GDM1 (cell line): ENCODE results near the gene RABGAP1.
"Not testable (repeated sequence)": the region's sequence is repeated elsewhere in the genome, so short reads cannot be mapped to it uniquely, and the experiment has no call there.

Source experiments
- DNase-seq: peaks from one replicate; lab custom pipeline; 2025; lab: John Stamatoyannopoulos, UW

The RABGAP1 gene

DNA sequence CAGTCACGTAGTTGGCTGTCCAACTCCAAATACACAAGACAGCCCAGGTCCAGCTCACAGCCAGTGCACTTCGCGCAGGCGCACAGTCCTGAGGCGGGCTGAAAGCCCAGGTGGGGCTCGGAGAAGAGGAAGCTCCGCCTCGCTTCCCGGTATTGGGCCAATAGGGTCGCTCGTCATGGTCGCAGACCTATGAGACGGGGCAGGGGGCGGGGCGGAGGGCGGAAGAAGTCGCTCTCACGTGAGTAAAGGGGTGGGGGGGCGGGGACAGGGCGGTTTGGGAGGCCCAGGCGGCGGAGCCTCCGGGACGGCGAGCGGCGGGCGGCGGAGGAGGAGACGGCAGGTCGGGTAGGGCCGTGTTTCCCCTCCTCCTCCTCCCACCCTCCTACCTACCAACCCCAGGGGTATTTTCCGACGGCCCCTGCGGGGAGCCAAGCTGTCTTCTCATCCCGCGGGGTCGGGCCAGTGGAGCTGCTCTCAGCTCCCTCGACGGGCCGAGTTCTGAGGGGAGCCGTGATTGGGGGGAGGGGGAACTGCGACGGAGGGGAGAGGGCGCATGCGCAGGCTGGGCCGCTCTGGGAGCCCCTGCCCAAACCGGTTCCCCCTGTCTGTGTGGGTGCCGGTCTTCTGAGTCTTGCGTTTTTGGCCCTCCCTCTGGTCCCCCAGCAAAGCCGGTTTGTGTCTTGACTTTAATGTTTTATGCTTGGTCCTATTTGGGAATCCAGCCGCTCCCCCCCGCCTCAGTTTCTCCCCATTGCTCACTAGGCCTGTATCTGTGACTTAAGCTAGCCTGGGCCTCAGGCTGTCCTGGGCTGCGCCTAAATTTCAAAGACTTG, at the start of gene RABGAP1:
Gene RABGAP1, plus strand, starts transcription at position 272 of the 833 bp plus-strand sequence. CDS start 16,040 bp downstream, outside the sequence.
- peak; percentile 96 for DNase-seq

- DNase-seq: no peak
These were observed 42.9 kb upstream of the RABGAP1 start for GRCh38 chr9:122897969-122898368.

- DNase-seq: no peak
These were observed 40.0 kb upstream of the RABGAP1 start for GRCh38 chr9:122900791-122901190.

DNA sequence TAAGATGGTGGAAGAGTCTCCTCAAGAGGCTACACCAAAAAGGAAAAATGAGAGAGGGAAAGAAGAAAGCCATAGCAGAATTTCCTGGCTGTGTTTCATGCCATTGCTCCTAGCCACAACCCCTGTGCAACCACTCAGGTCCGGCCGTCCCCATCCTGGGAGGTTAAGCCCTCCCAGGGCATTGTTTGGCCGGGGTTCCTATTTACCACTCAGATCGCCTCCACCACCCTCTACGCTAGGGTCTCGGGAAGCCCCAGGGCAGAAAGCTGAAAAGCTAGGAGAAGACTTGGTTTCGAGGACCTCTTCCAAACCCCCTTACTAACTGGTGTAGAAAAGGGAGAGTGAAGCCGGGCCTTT, 36.4 kb upstream of the RABGAP1 start:
- DNase-seq: no peak

- peak; percentile 99 for DNase-seq
These were observed 35.8 kb upstream of the RABGAP1 start, which contains the start of gene RC3H2 for GRCh38 chr9:122904823-122905710. RC3H2 (minus strand) TSS chr9:122905359; CDS start chr9:122897509, 7,850 bp downstream.

DNA sequence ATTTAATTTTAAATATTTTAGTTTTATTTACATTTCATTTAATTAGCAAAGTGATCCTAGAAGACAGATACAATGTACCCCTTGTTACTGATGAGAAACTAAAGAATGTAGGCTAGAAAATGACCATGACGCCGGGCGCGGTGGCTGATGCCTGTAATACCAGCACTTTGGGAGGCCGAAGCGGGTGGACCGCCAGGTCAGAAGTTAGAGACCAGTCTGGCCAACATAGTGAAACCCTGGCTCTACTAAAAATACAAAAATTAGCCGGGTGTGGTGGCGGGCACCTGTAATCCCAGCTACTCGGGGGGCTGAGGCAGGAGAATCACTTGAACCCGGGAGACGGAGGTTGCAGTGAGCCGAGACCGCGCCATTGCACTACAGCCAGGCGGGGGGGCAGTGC, 34.7 kb upstream of the RABGAP1 start:
- not testable (repeated sequence) for DNase-seq

DNA sequence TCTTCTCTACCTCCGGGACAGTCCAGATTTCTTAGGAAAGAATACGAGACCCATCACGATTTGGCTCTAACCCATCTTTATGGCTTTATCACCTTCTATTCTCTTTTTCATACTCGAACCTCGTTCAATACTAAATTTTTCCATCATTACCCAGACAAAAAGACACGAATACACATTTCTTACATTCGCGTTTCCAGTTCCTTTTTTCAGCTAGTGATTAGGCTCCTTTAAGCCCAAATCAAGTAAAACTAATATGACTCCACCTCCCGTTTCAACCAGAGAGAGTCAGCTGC, 28.2 kb upstream of the RABGAP1 start:
- DNase-seq: no peak

DNA sequence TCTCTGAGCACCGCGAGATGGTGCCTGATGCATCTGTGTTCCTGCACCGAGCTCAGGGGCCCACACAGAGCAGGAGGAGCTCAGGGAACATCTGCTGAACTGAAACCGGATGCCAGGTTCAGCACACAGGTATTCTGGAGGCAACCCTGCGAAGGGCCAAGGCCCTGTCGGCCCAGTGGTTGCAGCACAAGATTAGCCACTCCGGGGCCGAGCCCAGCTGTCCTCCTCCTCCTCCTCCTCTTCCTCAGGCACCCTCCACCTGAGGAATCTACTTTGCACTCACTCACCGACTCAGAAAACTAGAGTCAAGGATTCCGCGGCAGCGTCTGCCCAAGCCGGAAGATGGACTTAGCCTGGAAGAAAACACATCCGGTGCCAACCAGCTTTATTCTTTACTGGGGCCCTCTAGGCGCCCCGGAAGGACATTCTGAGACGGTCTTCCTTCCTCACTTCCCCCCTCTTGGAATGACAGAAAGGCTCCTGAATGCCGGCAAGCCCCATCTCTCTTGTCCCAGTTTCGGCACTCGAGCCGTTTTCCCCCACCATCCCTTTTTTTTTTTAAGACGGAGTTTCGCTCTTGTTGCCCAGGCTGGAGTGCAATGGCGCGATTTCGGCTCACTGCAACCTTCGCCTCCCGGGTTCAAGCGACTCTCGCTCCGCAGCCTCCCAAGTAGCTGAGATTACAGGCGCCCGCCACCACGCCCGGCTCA, 27.7 kb upstream of the RABGAP1 start, which contains the start of gene ZBTB6:
Gene ZBTB6, minus strand, starts transcription at position 360 of the 710 bp plus-strand sequence. CDS start 1,251 bp downstream, outside the sequence.
- DNase-seq: peak; percentile 32

- no peak for DNase-seq
These were observed 22.5 kb upstream of the RABGAP1 start for GRCh38 chr9:122918310-122918709.

- DNase-seq: no peak
These were observed 18.1 kb upstream of the RABGAP1 start for GRCh38 chr9:122922713-122923112.

DNA sequence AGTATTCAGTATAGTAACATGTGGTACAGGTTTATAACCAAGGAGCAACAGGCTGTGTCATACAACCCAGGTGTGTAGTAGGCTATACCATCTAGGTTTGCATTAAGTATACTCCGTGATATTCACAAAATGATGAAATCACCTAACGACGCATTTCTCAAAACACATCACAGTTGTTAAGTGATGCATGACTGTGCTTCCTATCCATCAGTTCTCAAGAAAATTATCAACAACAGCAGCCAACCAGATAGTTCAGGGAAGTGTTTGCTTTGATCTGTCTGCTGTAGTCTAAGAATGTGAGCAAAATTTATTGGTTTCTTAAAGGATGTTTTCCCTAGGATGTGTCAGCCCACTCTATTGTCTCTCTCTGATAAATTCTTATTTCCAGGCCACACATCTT, 16.9 kb upstream of the RABGAP1 start:
- no peak for DNase-seq

DNA sequence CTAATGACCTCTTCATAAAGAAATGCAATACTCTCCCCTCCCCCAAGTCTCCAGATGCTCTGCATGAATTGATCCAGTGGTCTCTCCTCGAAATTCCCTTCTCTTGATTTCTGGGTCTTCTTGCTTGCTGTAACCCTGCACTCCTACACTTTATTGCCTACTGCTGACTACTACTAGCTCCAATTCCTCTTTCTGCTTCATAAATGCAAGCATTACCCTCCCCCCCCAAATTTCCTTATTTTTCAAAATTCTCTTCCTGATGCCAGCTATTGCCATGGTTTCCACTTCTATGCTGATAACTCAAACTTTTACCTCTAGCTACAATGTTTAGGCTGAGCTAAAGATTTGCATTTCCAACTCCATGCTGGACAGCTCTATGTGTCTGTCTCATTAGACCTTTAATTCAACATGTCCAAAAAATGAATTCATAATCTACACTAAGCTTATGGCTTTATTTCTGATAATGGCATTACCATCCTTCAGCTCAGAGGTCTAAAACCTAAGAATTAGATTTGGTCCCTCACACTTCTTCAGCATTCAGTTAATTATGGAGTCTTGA, 10.9 kb upstream of the RABGAP1 start:
- DNase-seq: no peak

DNA sequence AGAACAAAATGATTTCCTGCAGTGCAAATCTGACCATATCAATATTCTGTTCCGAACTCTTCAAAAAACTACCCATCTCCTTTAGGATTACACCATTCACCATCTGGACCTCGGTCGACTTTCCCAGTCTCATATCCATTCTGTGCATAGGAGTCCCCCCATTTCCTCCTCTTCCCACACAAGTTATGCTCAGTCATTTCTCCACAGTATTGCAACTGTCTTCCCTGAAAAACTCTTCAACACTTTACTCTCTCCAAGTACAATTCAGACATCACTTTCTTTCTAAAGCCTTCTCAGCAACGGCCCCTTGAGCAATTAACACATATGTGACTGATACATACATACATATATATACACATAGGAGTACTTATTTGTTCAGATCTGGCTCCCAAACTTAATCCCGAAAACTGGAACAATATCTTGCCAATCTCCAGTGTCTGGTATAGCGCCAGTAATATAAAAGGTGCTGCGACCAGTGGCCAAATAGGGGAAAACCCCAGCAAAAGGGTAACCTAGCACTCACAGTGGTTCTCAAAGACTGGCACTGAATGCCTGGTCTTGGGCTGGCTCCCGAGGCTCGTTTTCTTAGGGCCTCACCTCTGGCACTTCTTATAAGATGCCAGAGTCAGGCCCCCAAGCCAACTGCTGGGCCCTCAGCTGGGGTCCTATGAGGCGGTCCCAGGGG, 10.1 kb upstream of the RABGAP1 start:
- DNase-seq: no peak

DNA sequence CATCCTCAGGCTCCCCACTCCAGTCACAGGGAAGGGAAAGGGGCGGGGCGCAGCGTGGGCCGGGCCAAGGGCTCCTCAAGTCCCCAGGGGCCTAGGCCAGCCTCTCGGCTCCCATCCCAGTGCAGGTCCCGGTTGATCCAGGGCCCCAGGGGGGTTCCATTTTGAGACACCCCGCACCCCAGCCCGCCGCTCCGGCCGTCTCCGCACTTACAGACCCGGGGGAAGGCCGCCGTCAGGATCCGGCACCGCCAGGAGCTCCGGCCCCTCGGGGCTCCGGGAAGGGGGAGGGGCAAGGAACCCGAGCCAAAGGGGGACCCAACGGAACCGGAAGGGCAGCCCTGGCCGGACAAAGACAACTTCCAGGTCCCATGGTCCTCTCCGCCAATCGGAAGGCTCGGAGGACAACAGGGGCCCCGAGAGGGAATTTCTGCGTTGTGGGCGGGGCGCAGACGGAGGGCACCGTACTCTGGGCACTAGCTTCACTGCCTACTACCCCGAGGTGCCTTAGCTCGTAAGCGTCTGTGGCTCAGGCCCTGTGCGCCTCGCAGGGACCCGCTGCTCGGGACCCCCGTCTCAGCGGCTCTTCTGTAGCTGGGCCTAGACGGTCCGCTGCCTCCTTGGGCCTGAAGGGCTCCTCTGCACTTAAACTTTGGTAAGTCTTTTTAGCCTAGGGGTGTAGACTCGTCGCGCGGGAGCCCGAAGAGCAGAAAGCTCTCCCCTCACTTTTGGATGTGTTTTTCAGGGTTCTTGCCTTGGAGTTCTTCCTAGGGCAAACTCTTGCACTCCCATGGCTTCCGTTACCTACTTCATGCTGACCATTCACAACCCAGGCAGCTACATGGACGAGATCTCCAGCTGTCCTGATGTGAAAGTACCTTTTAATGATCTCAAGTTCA, 9.3 kb upstream of the RABGAP1 start, which contains the start of gene ZBTB26:
Gene ZBTB26, minus strand, starts transcription at position 287 of the 896 bp plus-strand sequence. CDS start 11,578 bp downstream, outside the sequence.
- DNase-seq: peak; percentile 91

DNA sequence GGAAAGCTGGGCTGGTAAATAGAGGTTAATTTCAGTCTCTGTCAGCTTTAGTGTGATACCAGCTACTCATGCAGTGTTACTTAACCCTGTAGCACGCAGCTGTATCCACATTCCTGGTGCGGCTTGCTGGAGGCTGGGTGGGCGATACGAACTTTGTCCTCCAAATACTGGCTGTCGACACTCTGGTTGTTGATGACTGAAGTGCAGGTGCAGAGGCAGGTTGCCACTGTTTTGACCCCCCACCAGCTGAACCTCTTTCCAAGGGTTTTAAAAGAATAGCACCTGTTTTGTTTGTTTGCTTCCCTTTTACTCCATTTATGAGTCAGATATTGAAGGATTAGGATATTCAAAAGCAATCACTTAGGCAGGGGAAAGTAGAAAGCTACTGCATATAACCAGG, 4.4 kb upstream of the RABGAP1 start:
- no peak for DNase-seq

DNA sequence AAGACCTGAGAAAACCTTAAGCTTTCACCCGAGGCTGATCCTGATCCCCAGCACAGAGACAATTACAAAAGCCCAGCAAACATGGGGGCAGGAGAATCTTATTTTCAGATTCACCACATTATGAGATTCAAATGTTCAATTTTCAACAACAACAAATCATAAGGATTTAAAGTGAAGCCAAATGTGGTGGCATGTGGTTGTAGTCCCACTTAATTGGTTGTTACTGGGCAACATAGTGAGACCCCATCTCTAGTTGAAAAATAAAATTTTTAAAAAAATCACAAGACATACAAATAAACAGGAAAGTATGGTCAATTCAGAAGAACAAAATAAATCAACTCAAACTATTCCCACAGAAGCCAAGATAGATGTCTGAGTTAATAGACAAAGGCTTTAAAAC, 3.9 kb upstream of the RABGAP1 start:
- no peak for DNase-seq

- no peak for DNase-seq
These were observed 1.2 kb upstream of the RABGAP1 start for GRCh38 chr9:122939601-122940000.

DNA sequence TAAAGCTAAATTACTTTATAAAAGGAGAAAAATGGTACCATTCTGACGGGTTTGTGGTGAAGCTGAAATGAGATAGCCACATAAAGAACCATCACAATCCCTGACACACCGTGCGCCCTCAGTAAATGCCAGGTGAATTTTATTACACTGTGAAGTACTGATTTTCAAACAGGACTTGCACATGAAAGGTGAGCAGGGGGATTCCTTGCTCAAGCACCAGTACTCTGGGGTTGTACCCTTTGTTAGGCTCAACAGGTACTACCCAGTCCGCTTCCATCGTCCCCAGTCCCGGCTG, 419 bp upstream of the RABGAP1 start:
- no peak for DNase-seq

GRCh38 chr9:122941582-122942234, 888 bp downstream of the RABGAP1 start:
- no peak for DNase-seq
